Renal cortical epithelial cell (primary cell): ENCODE data around the gene NCAPD2. TPM values are rescaled to one million over a fixed set of nuclear protein-coding genes. Genes with fewer than 3 reads are reported as not detected.
"Not testable (repeated sequence)": the region's sequence is repeated elsewhere in the genome, so short reads cannot be mapped to it uniquely, and the experiment has no call there.

Source experiments
- DNase-seq: peaks from one replicate; pipeline ENCODE4 v3.0.0-alpha.2; 2011; ENCODE audit warnings: low read depth
- total RNA-seq: library from RNA; depleted of rRNA; stranded (reverse); fragments of >200 nt; gene quantifications from 2 replicates; pipeline ENCODE4 v1.2.3, GENCODE V29; 2014

The NCAPD2 gene
- total RNA-seq, 1 donor from 2014 or later, result 28.1 TPM

- DNase-seq, result peak; percentile 73
Measured at GRCh38 chr12:6465467-6466183, 28.3 kb upstream of the NCAPD2 start.

GRCh38 chr12:6466184-6466573 lies 27.7 kb upstream of the NCAPD2 start:
- DNase-seq, result no peak

- not testable (repeated sequence) for DNase-seq
Measured at GRCh38 chr12:6466751-6467150, 27.2 kb upstream of the NCAPD2 start.

- DNase-seq, result not testable (repeated sequence)
Measured at GRCh38 chr12:6467571-6468282, 26.2 kb upstream of the NCAPD2 start.

- DNase-seq, result no peak
Measured at GRCh38 chr12:6468283-6468575, 25.7 kb upstream of the NCAPD2 start.

GRCh38 chr12:6469092-6469491 lies 24.8 kb upstream of the NCAPD2 start:
- no peak for DNase-seq

GRCh38 chr12:6469609-6470374 lies 24.1 kb upstream of the NCAPD2 start:
- DNase-seq, result no peak

- peak; percentile 92 for DNase-seq
Measured at GRCh38 chr12:6470375-6471163, 23.3 kb upstream of the NCAPD2 start, which contains the start of gene VAMP1. TSS of gene VAMP1 (minus strand) at chr12:6470677. CDS start at chr12:6470531, 146 bp downstream.

GRCh38 chr12:6471989-6472360 lies 21.9 kb upstream of the NCAPD2 start:
- peak; percentile 68 for DNase-seq

- no peak for DNase-seq
Measured at GRCh38 chr12:6472491-6472890, 21.4 kb upstream of the NCAPD2 start.

- not testable (repeated sequence) for DNase-seq
Measured at GRCh38 chr12:6475233-6475975, 18.5 kb upstream of the NCAPD2 start.

GRCh38 chr12:6476489-6476888 lies 17.4 kb upstream of the NCAPD2 start:
- DNase-seq, result peak; percentile 36

GRCh38 chr12:6477601-6478377 lies 16.1 kb upstream of the NCAPD2 start:
- DNase-seq, result not testable (repeated sequence)

- DNase-seq, result no peak
Measured at GRCh38 chr12:6478416-6478815, 15.5 kb upstream of the NCAPD2 start.

- no peak for DNase-seq
Measured at GRCh38 chr12:6488240-6488639, 5.7 kb upstream of the NCAPD2 start.

- DNase-seq, result no peak
Measured at GRCh38 chr12:6489449-6489848, 4.5 kb upstream of the NCAPD2 start.

GRCh38 chr12:6490673-6491072 lies 3.2 kb upstream of the NCAPD2 start:
- not testable (repeated sequence) for DNase-seq

- peak; percentile 83 for DNase-seq
Measured at GRCh38 chr12:6492838-6493496, 935 bp upstream of the NCAPD2 start, which contains the start of gene MRPL51. TSS of gene MRPL51 (minus strand) at chr12:6493262. CDS start at chr12:6493136, 126 bp downstream.

GRCh38 chr12:6494258-6494743 lies 399 bp downstream of the NCAPD2 start:
- DNase-seq, result no peak
